ENCODE data around the gene FAM131A. TPM values are rescaled to one million over a fixed set of nuclear protein-coding genes. Genes with fewer than 3 reads are reported as not detected.

The FAM131A gene
- total RNA-seq, 1 experiment from 2014 or later = 15.1 TPM

GRCh38 chr3:184327171-184327570 lies 10.2 kb upstream of the FAM131A start:
- Histone ChIP-seq H3K27ac (ENCODE audit: low read depth, low read length, poor library complexity, severe bottlenecking) (no peak overlapping the region), H3K27me3 (replicated peaks; ENCODE audit: insufficient read depth, low read depth, low read length, poor library complexity) (no peaks in the 10 kb centered on the region), H3K4me3 (ENCODE audit: low read depth, low read length, poor library complexity, severe bottlenecking) (no peak overlapping the region), H3K36me3 (ENCODE audit: insufficient read depth, low read length, poor library complexity, severe bottlenecking) (peaks cover 100% of the 10 kb centered on the region), H3K4me1 (ENCODE audit: insufficient read depth, low read length, poor library complexity, severe bottlenecking) (no peaks in the 10 kb centered on the region), H3K9me3 (ENCODE audit: low read depth, low read length, poor library complexity, severe bottlenecking) (no peaks in the 10 kb centered on the region)
- TF ChIP-seq CTCF (conservative IDR thresholded peaks at IDR 0.05; ENCODE audit: low read depth, low read length) (no peak), EZH2 (IDR thresholded peaks at IDR 0.05; ENCODE audit: borderline replicate concordance, low read depth, low read length, poor library complexity, severe bottlenecking) (no peak)
- BruUV-seq (replicated peaks) = TSS peak; percentile 9
- ChIA-PET POLR2A (ENCODE audit: low non-redundant PET) (no interaction called here), CTCF (no interaction called here)
- DNase-seq (ENCODE audit: low spot score) = no peak
- intact Hi-C loops (cut with micrococcal nuclease; ENCODE audit: unreplicated experiment) = no loop called here

GRCh38 chr3:184328516-184328915 lies 8.9 kb upstream of the FAM131A start:
- BruUV-seq (replicated peaks) = no TSS peak
- CTCF ChIA-PET = no interaction called here
- Histone ChIP-seq H3K9me3 (ENCODE audit: low read depth, low read length, poor library complexity, severe bottlenecking) (no peaks in the 10 kb centered on the region), H3K4me1 (ENCODE audit: insufficient read depth, low read length, poor library complexity, severe bottlenecking) (no peaks in the 10 kb centered on the region), H3K36me3 (ENCODE audit: insufficient read depth, low read length, poor library complexity, severe bottlenecking) (peaks cover 100% of the 10 kb centered on the region), H3K27ac (ENCODE audit: low read depth, low read length, poor library complexity, severe bottlenecking) (no peak overlapping the region), H3K27me3 (replicated peaks; ENCODE audit: insufficient read depth, low read depth, low read length, poor library complexity) (no peaks in the 10 kb centered on the region), H3K4me3 (ENCODE audit: low read depth, low read length, poor library complexity, severe bottlenecking) (no peak overlapping the region)
- intact Hi-C loops (cut with micrococcal nuclease; ENCODE audit: unreplicated experiment) = no loop called here
- no peak for TF ChIP-seq EZH2 (IDR thresholded peaks at IDR 0.05; ENCODE audit: borderline replicate concordance, low read depth, low read length, poor library complexity, severe bottlenecking)
- TF ChIP-seq CTCF (conservative IDR thresholded peaks at IDR 0.05; ENCODE audit: low read depth, low read length) = no peak
- no peak for DNase-seq (ENCODE audit: low spot score)
- POLR2A ChIA-PET (ENCODE audit: low non-redundant PET) = no interaction called here

DNA sequence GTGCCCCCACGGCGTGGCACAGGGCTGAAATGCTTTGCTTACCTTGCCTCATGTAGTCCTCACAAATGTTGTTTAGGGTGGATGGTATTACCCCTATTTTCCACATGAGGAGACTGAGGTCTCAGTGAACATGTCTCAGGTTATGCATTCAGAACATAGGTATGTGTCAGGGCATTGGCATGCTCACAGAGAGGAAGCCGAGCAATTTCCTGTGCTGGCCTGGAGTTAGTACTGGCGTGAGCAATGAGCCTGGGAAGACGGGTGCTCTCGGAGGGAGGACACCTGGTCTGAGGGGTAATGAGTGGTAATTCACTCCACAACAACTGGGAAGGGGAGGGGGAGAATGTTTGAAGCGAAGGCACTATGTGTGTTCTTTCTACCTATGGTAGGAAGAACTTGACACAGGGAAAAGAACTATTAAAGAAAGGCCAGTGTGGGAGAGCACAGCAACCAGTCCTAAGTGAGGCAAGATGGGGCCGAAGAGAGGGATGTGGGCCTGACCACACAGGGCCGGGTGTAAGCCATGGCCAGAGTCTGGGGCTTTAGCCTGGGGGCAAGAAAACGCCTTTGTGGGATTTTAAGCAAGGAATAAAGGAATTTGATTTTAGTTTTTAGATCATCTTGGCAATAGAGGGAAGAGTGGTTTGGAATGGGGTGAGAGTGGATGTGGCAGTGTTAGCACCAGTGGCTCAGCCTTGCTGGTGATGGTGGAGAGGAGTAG lies 4.9 kb upstream of the FAM131A start:
- Histone ChIP-seq H3K36me3 (ENCODE audit: insufficient read depth, low read length, poor library complexity, severe bottlenecking) (peaks cover 77% of the 10 kb centered on the region), H3K4me1 (ENCODE audit: insufficient read depth, low read length, poor library complexity, severe bottlenecking) (peaks cover 17% of the 10 kb centered on the region), H3K4me3 (ENCODE audit: low read depth, low read length, poor library complexity, severe bottlenecking) (no peak overlapping the region), H3K27me3 (replicated peaks; ENCODE audit: insufficient read depth, low read depth, low read length, poor library complexity) (no peaks in the 10 kb centered on the region), H3K27ac (ENCODE audit: low read depth, low read length, poor library complexity, severe bottlenecking) (peak overlapping the region; percentile 50), H3K9me3 (ENCODE audit: low read depth, low read length, poor library complexity, severe bottlenecking) (no peaks in the 10 kb centered on the region)
- no peak for DNase-seq (ENCODE audit: low spot score)
- ChIA-PET CTCF (no interaction called here), POLR2A (ENCODE audit: low non-redundant PET) (no interaction called here)
- TF ChIP-seq CTCF (conservative IDR thresholded peaks at IDR 0.05; ENCODE audit: low read depth, low read length) = no peak
- no peak for TF ChIP-seq EZH2 (IDR thresholded peaks at IDR 0.05; ENCODE audit: borderline replicate concordance, low read depth, low read length, poor library complexity, severe bottlenecking)
- intact Hi-C loops (cut with micrococcal nuclease; ENCODE audit: unreplicated experiment) = no loop called here
- BruUV-seq (replicated peaks) = no TSS peak
